ENCODE data around the gene CECR2.

GRCh38 chr22:17514084-17514483 lies 144.8 kb downstream of the CECR2 start:
- TF ChIP-seq, protein P1, sequence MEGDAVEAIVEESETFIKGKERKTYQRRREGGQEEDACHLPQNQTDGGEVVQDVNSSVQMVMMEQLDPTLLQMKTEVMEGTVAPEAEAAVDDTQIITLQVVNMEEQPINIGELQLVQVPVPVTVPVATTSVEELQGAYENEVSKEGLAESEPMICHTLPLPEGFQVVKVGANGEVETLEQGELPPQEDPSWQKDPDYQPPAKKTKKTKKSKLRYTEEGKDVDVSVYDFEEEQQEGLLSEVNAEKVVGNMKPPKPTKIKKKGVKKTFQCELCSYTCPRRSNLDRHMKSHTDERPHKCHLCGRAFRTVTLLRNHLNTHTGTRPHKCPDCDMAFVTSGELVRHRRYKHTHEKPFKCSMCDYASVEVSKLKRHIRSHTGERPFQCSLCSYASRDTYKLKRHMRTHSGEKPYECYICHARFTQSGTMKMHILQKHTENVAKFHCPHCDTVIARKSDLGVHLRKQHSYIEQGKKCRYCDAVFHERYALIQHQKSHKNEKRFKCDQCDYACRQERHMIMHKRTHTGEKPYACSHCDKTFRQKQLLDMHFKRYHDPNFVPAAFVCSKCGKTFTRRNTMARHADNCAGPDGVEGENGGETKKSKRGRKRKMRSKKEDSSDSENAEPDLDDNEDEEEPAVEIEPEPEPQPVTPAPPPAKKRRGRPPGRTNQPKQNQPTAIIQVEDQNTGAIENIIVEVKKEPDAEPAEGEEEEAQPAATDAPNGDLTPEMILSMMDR (conservative IDR thresholded peaks at IDR 0.05; ENCODE audit: low read depth, low read length) = no peak
- TF ChIP-seq EZH2 (IDR thresholded peaks at IDR 0.05; ENCODE audit: low read length, unreplicated experiment) = no peak
- TF ChIP-seq EZH2phosphoT487 (IDR thresholded peaks at IDR 0.05; ENCODE audit: borderline replicate concordance, low read length) = no peak
